ENCODE measurements around the gene CAMTA1. TPM values are rescaled to one million over a fixed set of nuclear protein-coding genes. Genes with fewer than 3 reads are reported as not detected.
A peak's percentile ranks its signal among the peaks of the same experiment; 100 is the strongest.
"Not testable (repeated sequence)": the region's sequence is repeated elsewhere in the genome, so short reads cannot be mapped to it uniquely, and the experiment has no call there.

CAMTA1 gene
- total RNA-seq, 1 donor from 2014 or later: 268 TPM

DNA sequence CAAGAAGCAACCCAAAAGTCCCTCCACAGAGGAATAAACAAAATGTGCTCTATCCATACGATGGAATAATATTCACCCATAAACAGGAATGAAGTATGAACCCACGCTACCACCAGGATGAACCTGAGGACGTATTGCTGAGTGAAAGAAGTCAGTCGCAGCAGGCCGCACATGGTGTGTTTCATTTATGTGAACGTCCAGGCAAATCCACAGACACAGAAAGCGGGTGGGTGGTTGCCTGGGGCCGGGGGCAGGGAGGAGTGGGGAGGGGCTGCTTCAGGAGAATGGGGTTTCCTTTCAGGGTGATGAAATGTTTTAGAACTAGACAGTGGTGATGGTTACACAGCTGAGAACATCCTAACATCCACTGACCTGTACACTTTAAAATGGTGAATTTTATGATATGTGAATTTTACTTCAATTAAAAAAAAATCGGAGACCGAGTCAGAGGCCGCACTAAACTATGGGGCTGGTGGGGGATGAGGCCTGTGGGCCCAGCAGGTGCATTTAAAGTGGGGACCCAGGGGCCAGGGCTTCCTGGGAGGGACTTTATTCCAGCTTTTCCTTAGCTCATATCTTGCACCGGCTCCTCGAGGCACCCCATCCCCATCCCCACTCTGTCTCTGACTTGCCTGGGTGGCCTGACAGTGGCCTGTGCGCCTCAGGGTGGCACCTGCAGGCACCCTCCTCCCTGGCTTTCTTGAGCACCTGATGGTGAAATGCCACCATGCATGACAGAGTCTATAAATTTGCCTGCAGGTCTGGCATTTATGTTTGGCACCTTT, 593.3 kb downstream of the CAMTA1 start:
- peak overlapping the region; percentile 69 for H3K4me2 ChIP-seq
- peak overlapping the region; percentile 99 for H3K27ac Mint-ChIP-seq

GRCh38 chr1:7379441-7379971, 594.3 kb downstream of the CAMTA1 start:
- Histone ChIP-seq H3K9me3 (ENCODE audit: low read depth) (no peaks in the 10 kb centered on the region), H3K27ac (no peak overlapping the region), H3K36me3 (no peaks in the 10 kb centered on the region), H3K4me1 (peaks cover 27% of the 10 kb centered on the region), H4K20me1 (ENCODE audit: low read depth) (peaks cover 7% of the 10 kb centered on the region), H3K4me2 (peak overlapping the region; percentile 69), H3F3A (ENCODE audit: low read depth) (peaks cover 15% of the 10 kb centered on the region), H3K27me3 (no peaks in the 10 kb centered on the region), H2AFZ (replicated peaks) (peak overlapping the region; percentile 47), H3K9ac (no peak overlapping the region), H3K4me3 (peak overlapping the region; percentile 29), H3K79me2 (ENCODE audit: low read depth) (no peaks in the 10 kb centered on the region)
- Mint-ChIP-seq H3K9me3 (no peaks in the 10 kb centered on the region), H3K4me1 (peaks cover 43% of the 10 kb centered on the region), H3K4me3 (peak overlapping the region; percentile 79), H3K36me3 (no peaks in the 10 kb centered on the region), H3K27ac (peak overlapping the region; percentile 99), H3K27me3 (ENCODE audit: insufficient read depth, low read depth) (peaks cover 5% of the 10 kb centered on the region)
- peak; percentile 80 for DNase-seq (ENCODE audit: low spot score)
- peak; percentile 22 for TF ChIP-seq EZH2phosphoT487 (IDR thresholded peaks at IDR 0.05)
- TF ChIP-seq, protein P1, sequence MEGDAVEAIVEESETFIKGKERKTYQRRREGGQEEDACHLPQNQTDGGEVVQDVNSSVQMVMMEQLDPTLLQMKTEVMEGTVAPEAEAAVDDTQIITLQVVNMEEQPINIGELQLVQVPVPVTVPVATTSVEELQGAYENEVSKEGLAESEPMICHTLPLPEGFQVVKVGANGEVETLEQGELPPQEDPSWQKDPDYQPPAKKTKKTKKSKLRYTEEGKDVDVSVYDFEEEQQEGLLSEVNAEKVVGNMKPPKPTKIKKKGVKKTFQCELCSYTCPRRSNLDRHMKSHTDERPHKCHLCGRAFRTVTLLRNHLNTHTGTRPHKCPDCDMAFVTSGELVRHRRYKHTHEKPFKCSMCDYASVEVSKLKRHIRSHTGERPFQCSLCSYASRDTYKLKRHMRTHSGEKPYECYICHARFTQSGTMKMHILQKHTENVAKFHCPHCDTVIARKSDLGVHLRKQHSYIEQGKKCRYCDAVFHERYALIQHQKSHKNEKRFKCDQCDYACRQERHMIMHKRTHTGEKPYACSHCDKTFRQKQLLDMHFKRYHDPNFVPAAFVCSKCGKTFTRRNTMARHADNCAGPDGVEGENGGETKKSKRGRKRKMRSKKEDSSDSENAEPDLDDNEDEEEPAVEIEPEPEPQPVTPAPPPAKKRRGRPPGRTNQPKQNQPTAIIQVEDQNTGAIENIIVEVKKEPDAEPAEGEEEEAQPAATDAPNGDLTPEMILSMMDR (IDR thresholded peaks at IDR 0.05): no peak
- TF ChIP-seq EZH2 (IDR thresholded peaks at IDR 0.05): no peak

More for the DNA sequence above, 593.3 kb downstream of the CAMTA1 start:
- H3K4me1 ChIP-seq: peaks cover 37% of the 10 kb centered on the region
- no peak overlapping the region for H2AFZ ChIP-seq (replicated peaks)
- Mint-ChIP-seq H3K4me3 (peak overlapping the region; percentile 79), H3K27me3 (ENCODE audit: insufficient read depth, low read depth) (peaks cover 5% of the 10 kb centered on the region), H3K9me3 (no peaks in the 10 kb centered on the region), H3K4me1 (peaks cover 53% of the 10 kb centered on the region), H3K36me3 (no peaks in the 10 kb centered on the region)
- no peak for DNase-seq (ENCODE audit: low spot score)
- H3K4me3 ChIP-seq: no peak overlapping the region
- H3K36me3 ChIP-seq: no peaks in the 10 kb centered on the region
- no peak overlapping the region for H3K9ac ChIP-seq
- TF ChIP-seq EZH2 (IDR thresholded peaks at IDR 0.05) (no peak), EZH2phosphoT487 (IDR thresholded peaks at IDR 0.05) (no peak)
- TF ChIP-seq, protein P1 (IDR thresholded peaks at IDR 0.05): no peak
- H3K27ac ChIP-seq: no peak overlapping the region
- no peaks in the 10 kb centered on the region for H3K9me3 ChIP-seq (ENCODE audit: low read depth)
- H4K20me1 ChIP-seq (ENCODE audit: low read depth): peaks cover 7% of the 10 kb centered on the region
- no peaks in the 10 kb centered on the region for H3K27me3 ChIP-seq
- H3K79me2 ChIP-seq (ENCODE audit: low read depth): no peaks in the 10 kb centered on the region
- peaks cover 15% of the 10 kb centered on the region for H3F3A ChIP-seq (ENCODE audit: low read depth)

DNA sequence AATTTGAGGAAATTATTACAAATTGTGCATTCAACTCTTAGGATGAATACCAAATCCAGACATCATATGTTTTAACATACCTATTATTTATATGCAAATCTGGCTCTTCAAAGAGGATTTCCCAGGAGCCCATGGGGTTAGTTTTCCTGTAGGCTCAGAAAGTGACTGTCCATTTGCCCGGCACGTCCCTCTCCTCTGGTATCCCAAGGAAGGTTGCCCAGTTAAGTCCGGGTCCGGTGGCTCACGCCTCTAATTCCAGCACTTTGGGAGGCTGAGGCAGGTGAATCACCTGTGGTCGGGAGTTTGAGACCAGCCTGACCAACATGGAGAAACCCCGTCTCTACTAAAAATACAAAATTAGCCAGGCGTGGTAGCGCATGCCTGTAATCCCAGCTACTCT, 594.8 kb downstream of the CAMTA1 start:
- H3K36me3 Mint-ChIP-seq; H3K9ac ChIP-seq; H3K79me2 ChIP-seq (ENCODE audit: low read depth); H3K36me3 ChIP-seq; H3K27ac ChIP-seq; H3K27me3 ChIP-seq; H2AFZ ChIP-seq (replicated peaks); H3K9me3 ChIP-seq (ENCODE audit: low read depth); DNase-seq (ENCODE audit: low spot score); H4K20me1 ChIP-seq (ENCODE audit: low read depth); H3K9me3 Mint-ChIP-seq; H3K27me3 Mint-ChIP-seq (ENCODE audit: insufficient read depth, low read depth): not testable (repeated sequence)
- Histone ChIP-seq H3F3A (ENCODE audit: low read depth) (peaks cover 15% of the 10 kb centered on the region), H3K4me1 (peaks cover 22% of the 10 kb centered on the region), H3K4me2 (peak overlapping the region; percentile 69), H3K4me3 (peak overlapping the region; percentile 29)
- H3K4me3 Mint-ChIP-seq: peak overlapping the region; percentile 79
- H3K27ac Mint-ChIP-seq: peak overlapping the region; percentile 99
- H3K4me1 Mint-ChIP-seq: peaks cover 38% of the 10 kb centered on the region

DNA sequence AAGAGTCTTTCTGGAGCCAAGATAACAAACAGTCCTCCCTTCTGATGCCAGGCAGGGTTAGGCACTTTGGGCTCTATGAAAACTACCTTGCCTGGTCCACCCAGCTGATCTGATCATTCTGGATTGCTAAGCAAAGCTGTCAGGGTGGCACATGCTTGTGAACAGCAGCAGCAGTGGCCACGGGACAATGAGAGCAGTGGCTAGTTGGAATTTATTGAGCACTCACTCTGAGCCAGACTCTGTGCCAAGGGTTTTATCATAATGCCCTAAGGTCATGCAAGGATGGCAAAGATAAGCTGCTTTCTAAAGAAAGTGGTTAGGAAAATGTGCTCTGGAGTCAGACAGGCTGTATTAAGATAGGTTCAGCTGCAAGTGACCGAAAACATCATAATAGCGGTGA, 595.5 kb downstream of the CAMTA1 start:
- H3K9me3 ChIP-seq (ENCODE audit: low read depth): no peaks in the 10 kb centered on the region
- Mint-ChIP-seq H3K27ac (peak overlapping the region; percentile 78), H3K4me1 (peaks cover 32% of the 10 kb centered on the region), H3K4me3 (no peak overlapping the region), H3K27me3 (ENCODE audit: insufficient read depth, low read depth) (peaks cover 8% of the 10 kb centered on the region), H3K36me3 (no peaks in the 10 kb centered on the region), H3K9me3 (no peaks in the 10 kb centered on the region)
- no peak overlapping the region for H3K4me2 ChIP-seq
- no peaks in the 10 kb centered on the region for H3K79me2 ChIP-seq (ENCODE audit: low read depth)
- H2AFZ ChIP-seq (replicated peaks): no peak overlapping the region
- H4K20me1 ChIP-seq (ENCODE audit: low read depth): peaks cover 7% of the 10 kb centered on the region
- no peak overlapping the region for H3K9ac ChIP-seq
- no peak overlapping the region for H3K4me3 ChIP-seq
- no peaks in the 10 kb centered on the region for H3K36me3 ChIP-seq
- no peak for DNase-seq (ENCODE audit: low spot score)
- TF ChIP-seq EZH2phosphoT487 (IDR thresholded peaks at IDR 0.05) (no peak), EZH2 (IDR thresholded peaks at IDR 0.05) (no peak)
- TF ChIP-seq, protein P1 (IDR thresholded peaks at IDR 0.05): no peak
- peaks cover 15% of the 10 kb centered on the region for H3F3A ChIP-seq (ENCODE audit: low read depth)
- H3K27me3 ChIP-seq: no peaks in the 10 kb centered on the region
- no peak overlapping the region for H3K27ac ChIP-seq
- H3K4me1 ChIP-seq: peaks cover 18% of the 10 kb centered on the region

DNA sequence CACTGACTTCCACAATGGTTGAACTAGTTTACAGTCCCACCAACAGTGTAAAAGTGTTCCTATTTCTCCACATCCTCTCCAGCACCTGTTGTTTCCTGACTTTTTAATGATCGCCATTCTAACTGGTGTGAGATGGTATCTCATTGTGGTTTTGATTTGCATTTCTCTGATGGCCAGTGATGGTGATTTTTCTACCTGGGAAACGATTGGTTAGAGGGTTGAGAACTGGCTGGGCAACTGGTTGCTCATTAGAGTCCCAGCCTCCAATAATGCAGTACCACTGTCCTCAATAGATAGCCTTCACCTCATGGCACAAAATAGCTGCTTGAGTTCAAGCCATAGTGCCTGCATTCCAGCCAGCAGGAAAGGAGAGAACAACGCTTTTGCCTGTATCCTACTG, 596.5 kb downstream of the CAMTA1 start:
- H3F3A ChIP-seq (ENCODE audit: low read depth): peaks cover 15% of the 10 kb centered on the region
- H3K79me2 ChIP-seq (ENCODE audit: low read depth); DNase-seq (ENCODE audit: low spot score); H2AFZ ChIP-seq (replicated peaks); H3K27ac Mint-ChIP-seq; H3K27ac ChIP-seq; H3K4me2 ChIP-seq; H3K9ac ChIP-seq; H3K9me3 Mint-ChIP-seq; H3K27me3 ChIP-seq; H3K4me3 ChIP-seq; H3K4me3 Mint-ChIP-seq; H3K27me3 Mint-ChIP-seq (ENCODE audit: insufficient read depth, low read depth); H3K36me3 Mint-ChIP-seq; H3K36me3 ChIP-seq; H3K9me3 ChIP-seq (ENCODE audit: low read depth); H4K20me1 ChIP-seq (ENCODE audit: low read depth): not testable (repeated sequence)
- H3K4me1 ChIP-seq: peaks cover 18% of the 10 kb centered on the region
- peaks cover 34% of the 10 kb centered on the region for H3K4me1 Mint-ChIP-seq

All from neural progenitor cell (in vitro differentiated cells).